GM23248 (cell line): Measurements from ENCODE around the gene GPR3.

Experiments
- EZH2 ChIP-seq: fragments of 200-600 bp; sonication (generic); IDR thresholded peaks from 2 replicates; pipeline ENCODE4 v1.6.1; 2018; ENCODE audit warnings: antibody characterized with exemption, mild to moderate bottlenecking; ENCODE audit not compliant: insufficient read depth, poor library complexity, severe bottlenecking
- EZH2phosphoT487 ChIP-seq: fragments of 200-600 bp; sonication (generic); IDR thresholded peaks from 2 replicates; pipeline ENCODE4 v1.6.1; 2018; ENCODE audit warnings: antibody characterized with exemption, moderate library complexity, mild to moderate bottlenecking, low read depth; ENCODE audit not compliant: insufficient read depth

GRCh38 chr1:27427816-27428315, 35.4 kb downstream of the GPR3 start:
- no peak for TF ChIP-seq EZH2
- no peak for TF ChIP-seq EZH2phosphoT487
